GM12801 (cell line): ENCODE measurements around the gene LRRC14B.

Experiments
- TF ChIP-seq, protein P1 (sequence below): IDR thresholded peaks from one replicate; pipeline ENCODE4 v1.5.1; 2011; ENCODE audit warnings: control low read depth; ENCODE audit not compliant: insufficient read length; ENCODE audit errors: extremely low read depth

Gene LRRC14B

DNA sequence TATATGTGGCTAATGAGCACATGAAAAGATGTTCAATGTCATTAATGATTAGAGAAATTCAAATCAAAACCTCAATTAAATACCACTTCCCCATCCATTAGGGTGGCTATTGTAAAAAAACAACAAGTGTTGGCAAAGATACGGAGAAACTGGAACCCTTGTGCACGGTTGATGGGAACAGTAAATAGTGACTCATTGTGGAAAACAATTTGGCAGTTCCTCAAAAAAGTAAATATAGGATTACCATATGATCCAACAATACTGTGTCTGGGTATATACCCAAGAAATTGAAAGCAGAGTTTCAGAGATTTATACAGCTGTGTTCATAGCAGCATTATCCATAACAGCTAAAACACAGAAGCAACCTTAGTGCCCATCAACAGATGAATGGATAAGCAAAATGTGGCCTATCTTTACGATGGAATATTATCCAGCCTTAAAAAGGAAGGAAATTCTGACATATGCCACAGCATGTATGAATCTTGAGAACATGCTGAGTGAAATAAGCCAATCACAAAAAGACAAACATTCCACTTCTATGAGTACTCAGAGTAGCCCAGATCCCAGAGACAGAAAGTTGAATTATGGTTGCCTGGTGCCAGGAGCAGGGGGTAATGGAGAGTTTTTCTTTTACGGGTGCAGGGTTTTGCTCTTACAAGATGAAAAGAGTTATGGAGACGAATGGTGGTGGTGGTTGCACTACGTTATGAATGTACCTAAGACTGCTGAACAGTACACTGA, 41.4 kb upstream of the LRRC14B start:
- TF ChIP-seq, protein P1, sequence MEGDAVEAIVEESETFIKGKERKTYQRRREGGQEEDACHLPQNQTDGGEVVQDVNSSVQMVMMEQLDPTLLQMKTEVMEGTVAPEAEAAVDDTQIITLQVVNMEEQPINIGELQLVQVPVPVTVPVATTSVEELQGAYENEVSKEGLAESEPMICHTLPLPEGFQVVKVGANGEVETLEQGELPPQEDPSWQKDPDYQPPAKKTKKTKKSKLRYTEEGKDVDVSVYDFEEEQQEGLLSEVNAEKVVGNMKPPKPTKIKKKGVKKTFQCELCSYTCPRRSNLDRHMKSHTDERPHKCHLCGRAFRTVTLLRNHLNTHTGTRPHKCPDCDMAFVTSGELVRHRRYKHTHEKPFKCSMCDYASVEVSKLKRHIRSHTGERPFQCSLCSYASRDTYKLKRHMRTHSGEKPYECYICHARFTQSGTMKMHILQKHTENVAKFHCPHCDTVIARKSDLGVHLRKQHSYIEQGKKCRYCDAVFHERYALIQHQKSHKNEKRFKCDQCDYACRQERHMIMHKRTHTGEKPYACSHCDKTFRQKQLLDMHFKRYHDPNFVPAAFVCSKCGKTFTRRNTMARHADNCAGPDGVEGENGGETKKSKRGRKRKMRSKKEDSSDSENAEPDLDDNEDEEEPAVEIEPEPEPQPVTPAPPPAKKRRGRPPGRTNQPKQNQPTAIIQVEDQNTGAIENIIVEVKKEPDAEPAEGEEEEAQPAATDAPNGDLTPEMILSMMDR: no peak

DNA sequence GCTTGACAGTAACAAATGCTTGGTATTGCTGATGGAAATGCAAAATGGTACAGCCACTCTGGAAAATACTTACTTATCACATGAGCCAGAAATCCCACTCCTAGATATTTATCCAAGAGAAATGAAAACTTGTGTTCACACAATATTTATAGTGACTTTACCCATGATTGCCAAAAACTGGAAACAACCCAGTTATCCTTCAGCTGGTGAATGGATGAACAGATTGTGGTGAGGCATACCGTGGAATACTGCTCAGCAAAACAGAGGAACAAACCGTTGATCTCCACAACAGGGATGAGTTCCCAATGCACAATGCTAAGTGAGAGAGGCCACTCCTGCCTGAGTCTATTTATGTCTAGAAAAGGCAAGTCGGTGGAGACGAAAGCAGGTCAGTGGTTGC, 40.5 kb upstream of the LRRC14B start:
- TF ChIP-seq, protein P1: no peak

DNA sequence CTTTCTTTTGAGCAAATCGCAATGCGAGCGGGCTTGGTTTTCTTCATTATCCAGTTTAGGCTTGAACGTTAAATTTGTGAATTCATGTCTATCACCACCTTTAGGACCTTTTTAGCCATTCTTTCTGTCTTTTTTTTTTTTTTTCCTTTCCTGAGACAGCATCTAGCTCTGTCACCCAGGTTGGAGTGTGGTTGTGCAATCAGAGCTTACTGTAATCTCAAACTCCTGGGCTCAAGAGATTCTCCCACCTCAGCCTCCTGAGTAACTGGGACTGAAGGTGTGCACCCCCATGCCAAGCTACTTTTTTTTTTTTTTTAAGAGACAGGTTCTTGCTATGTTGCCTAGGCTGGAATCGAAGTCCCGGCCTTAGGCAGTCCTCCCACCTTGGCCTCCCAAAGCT, 39.2 kb upstream of the LRRC14B start:
- TF ChIP-seq, protein P1: no peak

DNA sequence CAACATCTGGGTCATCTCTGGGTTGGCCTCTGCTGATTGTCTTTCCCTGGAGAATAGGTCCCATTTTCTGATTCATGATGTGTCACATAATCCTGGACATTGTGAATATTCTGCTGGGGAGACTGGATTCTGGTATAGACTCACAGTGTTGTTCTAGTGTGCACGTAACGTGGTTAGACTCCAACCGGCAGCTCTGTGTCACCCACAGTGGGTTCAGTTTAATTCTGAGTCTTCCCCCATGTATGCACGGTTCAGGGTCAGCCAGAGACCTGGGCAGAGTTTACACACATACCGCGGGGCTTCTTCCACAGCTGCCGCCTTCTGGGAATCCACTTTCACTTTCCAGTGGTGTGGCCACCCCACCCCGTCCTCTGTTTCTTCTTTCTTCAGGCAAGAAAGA, 38.0 kb upstream of the LRRC14B start:
- TF ChIP-seq, protein P1: no peak

DNA sequence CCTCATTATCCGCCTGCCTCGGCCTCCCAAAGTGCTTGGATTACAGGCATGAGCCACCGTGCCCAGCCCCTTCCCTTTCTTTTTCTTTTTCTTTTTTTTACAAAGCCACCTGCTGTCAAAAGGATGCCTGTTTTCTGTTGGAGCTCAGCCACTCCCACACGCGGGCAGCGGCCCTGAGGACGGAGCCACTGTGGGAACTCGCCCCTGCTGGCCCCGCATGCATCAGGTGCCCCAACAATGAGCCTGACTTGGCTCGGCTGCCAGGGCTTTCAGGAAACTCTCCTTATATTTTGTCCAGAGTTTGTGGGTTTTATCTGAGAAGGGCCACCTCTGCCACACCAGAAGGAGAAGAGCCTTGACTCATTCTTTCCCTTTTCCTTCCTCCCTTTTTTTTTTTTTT, 37.1 kb upstream of the LRRC14B start:
- TF ChIP-seq, protein P1: no peak

DNA sequence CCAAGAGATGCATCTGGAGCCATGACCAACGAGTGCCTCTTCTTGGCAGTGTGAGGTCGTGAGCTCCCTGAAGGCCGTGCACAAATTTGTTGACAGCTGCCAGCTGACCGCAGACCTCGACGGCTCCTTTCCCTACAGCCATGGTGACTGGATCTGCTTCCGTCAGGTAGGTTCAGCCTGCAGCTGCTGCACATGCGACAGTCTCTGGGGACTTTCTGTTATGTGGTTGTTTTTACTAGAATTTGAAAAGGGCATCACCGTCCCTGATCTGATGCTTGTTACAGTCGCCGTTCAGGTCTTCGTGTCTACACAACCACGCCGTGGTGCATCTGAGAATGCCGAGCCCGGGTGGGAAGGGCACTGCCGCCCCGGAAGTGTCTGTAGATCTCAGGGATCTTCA, 36.5 kb upstream of the LRRC14B start:
- TF ChIP-seq, protein P1: no peak

DNA sequence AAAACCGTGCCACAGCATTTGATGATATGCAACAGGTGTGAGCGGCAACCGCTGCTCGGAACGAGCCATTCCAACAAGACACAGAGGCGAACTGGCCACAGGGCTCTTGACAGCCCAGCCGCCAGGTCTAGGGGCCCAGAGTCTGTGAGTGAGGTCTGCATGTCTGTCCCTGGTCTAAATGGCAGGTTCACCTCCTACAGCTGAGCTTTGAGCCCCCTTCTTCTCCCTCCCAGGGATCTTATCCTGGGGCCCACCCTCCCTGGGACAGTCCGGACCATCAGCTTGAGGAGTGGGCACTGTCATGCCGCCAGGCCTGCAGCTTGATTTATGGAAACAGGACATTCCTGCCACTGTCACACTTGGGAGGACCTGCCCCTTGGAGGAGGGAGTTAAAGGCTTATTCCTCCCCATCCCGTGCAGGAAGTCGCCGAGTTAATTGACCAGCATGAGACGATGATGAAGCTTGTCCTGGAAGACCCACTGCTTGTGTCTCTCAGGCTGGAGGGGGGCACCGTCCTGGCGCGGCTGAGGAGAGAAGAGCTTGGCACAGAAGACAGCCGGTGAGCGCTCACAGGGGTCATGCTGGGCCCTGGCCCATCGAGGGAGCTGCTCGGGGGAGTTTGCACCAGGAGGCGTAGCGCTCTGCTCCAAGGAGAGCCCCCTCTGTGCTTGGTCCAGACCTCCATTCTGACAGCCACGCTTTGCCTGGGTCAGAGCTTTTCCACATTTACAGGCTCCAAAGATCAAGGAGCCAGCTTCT, 35.5 kb upstream of the LRRC14B start:
- TF ChIP-seq, protein P1: no peak
